GM18499 (cell line): ENCODE data around the gene ADAMTS3.
"Not testable (repeated sequence)": the region's sequence is repeated elsewhere in the genome, so short reads cannot be mapped to it uniquely, and the experiment has no call there.

Source experiments
- ATAC-seq: cut with Tn5 transposase; IDR thresholded peaks from one replicate; pipeline ENCODE4 v1.9.1; 2021; ENCODE audit warnings: moderate number of reproducible peaks; ENCODE audit not compliant: insufficient read depth, unreplicated experiment

Gene ADAMTS3

GRCh38 chr4:72553540-72554337 is 15.3 kb downstream of the ADAMTS3 start:
- ATAC-seq: no peak

GRCh38 chr4:72552447-72552846 is 16.6 kb downstream of the ADAMTS3 start:
- ATAC-seq: no peak

GRCh38 chr4:72546456-72546855 is 22.6 kb downstream of the ADAMTS3 start:
- ATAC-seq: no peak

GRCh38 chr4:72540694-72541093 is 28.3 kb downstream of the ADAMTS3 start:
- not testable (repeated sequence) for ATAC-seq

GRCh38 chr4:72538006-72538405 is 31.0 kb downstream of the ADAMTS3 start:
- ATAC-seq: no peak

GRCh38 chr4:72536443-72536842 is 32.6 kb downstream of the ADAMTS3 start:
- ATAC-seq: no peak

GRCh38 chr4:72531768-72532290 is 37.2 kb downstream of the ADAMTS3 start:
- no peak for ATAC-seq

GRCh38 chr4:72531322-72531721 is 37.7 kb downstream of the ADAMTS3 start:
- no peak for ATAC-seq

GRCh38 chr4:72529148-72529822 is 39.7 kb downstream of the ADAMTS3 start:
- ATAC-seq: no peak

GRCh38 chr4:72527038-72527646 is 41.9 kb downstream of the ADAMTS3 start:
- no peak for ATAC-seq

- ATAC-seq: no peak
Observed at GRCh38 chr4:72525938-72526337, 43.1 kb downstream of the ADAMTS3 start.

GRCh38 chr4:72522440-72522839 is 46.6 kb downstream of the ADAMTS3 start:
- no peak for ATAC-seq

GRCh38 chr4:72513227-72513626 is 55.8 kb downstream of the ADAMTS3 start:
- ATAC-seq: no peak

GRCh38 chr4:72507860-72508419 is 61.1 kb downstream of the ADAMTS3 start:
- ATAC-seq: no peak

- ATAC-seq: no peak
Observed at GRCh38 chr4:72507167-72507566, 61.9 kb downstream of the ADAMTS3 start.

GRCh38 chr4:72505314-72505744 is 63.7 kb downstream of the ADAMTS3 start:
- ATAC-seq: peak; percentile 78

GRCh38 chr4:72500214-72500613 is 68.8 kb downstream of the ADAMTS3 start:
- no peak for ATAC-seq

GRCh38 chr4:72496119-72496518 is 72.9 kb downstream of the ADAMTS3 start:
- ATAC-seq: no peak

- no peak for ATAC-seq
Observed at GRCh38 chr4:72494156-72494555, 74.9 kb downstream of the ADAMTS3 start.

GRCh38 chr4:72489267-72489666 is 79.8 kb downstream of the ADAMTS3 start:
- ATAC-seq: no peak

- ATAC-seq: no peak
Observed at GRCh38 chr4:72486991-72487390, 82.0 kb downstream of the ADAMTS3 start.
